ENCODE measurements around the gene TSPAN7.

Gene TSPAN7

DNA sequence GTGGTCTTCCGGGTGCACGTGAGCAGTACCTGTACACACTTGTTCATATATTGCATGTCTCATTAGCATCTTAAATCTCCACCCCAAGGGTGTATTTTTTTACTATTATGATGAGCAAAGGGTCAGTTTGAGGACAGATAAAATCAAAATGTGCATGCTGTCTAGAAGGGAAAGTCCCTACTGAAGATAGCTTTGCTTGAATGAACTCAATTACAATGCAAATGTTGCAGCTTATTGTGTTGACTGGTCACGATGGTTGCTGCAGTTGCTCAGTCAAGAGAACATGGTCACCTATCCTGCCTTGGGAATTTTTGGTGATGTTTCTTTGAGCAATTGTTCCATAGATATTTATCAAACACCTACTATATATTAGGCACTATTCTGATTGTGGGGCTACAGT lies 136.1 kb downstream of the TSPAN7 start:
- DNase-seq, result no peak

DNA sequence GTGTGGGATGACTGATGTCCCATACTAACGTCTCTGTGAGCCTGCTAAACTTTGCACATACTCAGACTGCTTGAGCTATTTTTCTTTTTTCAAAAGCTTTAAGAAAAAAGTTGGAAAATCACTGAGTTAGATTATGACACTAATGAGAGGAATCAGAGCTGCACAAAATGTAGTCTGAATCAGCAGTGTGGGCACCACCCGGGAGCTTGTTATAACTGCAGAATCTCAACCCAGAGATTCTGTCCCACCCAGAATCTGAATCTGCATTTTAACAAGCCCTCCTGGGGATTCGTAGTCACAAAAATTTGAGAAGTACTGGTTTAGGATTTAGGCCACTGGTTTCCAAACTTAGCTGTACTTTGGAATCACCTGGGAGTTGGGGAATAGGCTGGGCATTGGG lies 137.8 kb downstream of the TSPAN7 start:
- DNase-seq, result no peak

DNA sequence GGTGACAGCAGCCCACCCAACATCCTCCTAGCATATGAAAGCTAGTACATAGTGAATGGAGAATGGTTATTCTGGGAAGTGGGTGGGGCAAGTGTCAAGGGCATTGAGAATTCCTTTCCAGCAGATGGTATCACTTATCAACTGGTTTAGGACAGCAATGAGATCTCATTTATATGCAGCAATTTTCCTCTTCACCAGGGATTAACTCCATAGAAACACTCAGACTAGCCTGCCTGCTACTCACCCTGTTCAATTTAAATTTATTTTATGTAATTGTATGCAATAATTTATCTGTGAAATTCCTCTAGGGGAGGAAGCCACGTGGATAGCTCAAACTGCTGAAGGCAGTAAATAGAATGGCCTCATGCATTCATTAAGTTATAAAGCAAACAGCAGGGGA lies 138.4 kb downstream of the TSPAN7 start:
- no peak for DNase-seq

DNA sequence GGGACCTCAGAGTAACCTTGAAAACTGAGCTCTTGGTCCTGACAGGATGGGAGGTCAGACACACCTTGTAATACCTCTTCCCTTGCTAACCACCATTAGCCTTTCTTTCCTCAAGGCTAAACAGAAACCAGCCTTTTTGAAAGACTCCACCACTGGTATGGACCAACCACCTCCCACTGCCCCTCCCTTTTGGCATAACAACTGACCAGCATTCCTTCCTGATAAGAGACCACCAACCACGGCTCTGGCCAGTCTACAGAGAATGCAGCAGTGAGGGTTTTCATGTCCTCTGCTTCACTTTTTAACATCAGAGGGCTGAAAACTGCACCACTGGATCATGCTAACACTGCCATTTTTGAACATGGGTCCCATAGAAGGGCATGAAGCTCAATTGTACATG lies 139.7 kb downstream of the TSPAN7 start:
- DNase-seq, result no peak

DNA sequence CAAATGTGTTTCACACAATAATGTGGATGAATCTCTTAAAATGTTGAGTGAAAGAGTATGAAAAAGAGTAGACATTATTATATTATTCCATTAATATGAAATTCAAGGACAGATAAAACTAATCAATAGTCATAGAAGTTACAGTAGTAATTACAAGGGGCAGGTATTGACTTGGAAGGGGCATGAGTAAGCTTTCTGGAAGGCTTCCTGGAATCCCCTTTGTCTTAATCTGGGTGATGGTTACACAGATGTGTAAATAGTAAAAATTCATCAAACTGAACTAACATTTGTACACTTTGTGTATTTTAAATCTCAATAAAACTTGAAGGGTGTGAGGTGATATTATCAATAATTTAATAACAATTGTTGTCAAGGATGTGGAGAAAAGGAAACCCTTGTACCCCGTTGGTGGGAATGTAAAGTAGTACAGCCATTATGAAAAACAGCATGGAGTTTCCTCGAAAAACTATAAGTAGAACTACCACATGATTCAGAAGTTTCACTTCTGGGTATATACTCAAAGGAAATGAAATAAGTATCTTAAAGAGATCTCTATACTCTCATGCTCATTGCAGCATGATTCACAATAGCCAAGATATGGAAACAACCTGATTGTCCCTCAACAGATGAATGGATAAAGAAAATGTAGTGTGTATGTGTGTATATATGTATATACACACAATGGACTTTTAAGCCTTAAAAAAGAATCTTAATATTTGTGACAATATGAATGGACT lies 143.0 kb downstream of the TSPAN7 start:
- DNase-seq, result no peak

DNA sequence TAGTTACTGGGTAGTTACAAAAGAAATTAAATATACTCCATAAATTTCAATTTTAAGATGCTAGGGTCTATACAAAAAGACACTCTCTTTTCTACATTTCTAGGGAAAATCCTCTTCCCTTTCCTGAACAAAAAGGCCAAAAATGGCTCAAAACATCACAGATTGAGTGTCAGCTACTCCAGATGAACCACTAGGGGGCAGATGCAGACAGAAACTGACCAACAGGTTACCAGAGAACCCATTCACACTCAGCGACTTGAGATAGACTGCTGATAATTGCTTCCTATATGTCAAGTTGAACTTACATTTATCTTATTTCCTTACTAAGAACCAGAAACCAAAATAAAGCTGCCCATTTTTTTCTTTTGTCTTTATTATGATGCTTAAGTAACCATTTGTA lies 156.5 kb downstream of the TSPAN7 start:
- DNase-seq, result peak; percentile 70

DNA sequence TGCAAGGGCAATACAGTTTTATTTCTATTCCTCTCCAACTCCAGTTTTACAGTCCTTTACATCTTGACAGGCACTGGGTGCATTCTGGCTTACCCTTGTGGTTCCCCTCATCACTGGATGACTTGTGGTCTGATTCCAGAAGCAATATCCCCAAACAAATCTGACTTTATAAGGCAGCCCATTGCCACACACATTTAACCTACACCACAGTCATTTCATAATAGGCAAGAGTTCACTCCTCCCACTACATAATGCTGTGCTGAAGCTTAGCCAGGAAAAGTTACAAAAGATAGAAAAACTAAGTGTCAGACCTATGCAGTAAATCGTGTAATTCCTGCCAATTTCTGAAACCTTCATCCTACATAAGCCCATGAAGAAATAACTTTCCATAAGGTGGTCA lies 157.0 kb downstream of the TSPAN7 start:
- DNase-seq, result no peak

DNA sequence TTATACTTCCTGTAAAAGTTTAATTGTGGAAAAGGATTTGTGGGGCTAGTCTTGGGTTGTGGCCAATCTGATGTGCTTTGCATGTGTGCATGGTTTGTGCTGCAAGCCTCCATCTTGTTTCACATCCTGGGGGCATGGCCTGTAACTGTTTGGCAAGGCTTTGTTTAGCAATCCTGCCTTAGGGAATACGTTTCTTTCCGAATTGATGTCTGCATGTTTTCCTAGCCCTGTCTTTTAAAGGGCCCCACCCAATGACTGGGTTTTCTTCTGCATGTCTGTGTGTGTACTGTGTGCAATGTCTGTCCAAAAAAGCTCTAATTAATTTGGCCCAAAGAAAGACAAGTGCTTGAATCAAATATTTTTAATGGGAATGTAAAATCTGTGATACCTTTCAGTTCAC lies 165.3 kb downstream of the TSPAN7 start:
- no peak for DNase-seq

DNA sequence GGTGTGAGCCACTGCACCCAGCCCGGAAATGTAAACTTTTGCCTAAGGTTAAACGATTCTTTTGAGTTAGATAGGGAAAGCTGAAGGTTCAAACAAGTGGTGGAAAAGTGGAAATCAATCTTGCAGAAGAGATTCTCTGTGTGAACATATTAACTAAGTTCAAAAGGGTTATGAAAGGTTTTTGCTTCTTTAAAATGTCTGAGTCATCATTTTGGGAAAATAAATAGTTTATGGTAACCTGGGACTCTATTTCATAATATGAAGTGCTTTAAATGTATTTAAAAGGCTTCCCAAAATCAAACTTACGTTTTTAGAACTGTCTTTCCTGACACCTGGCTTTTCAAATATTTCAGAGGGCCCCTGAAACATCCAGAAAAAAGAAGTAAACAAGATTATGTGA lies 166.3 kb downstream of the TSPAN7 start:
- no peak for DNase-seq

DNA sequence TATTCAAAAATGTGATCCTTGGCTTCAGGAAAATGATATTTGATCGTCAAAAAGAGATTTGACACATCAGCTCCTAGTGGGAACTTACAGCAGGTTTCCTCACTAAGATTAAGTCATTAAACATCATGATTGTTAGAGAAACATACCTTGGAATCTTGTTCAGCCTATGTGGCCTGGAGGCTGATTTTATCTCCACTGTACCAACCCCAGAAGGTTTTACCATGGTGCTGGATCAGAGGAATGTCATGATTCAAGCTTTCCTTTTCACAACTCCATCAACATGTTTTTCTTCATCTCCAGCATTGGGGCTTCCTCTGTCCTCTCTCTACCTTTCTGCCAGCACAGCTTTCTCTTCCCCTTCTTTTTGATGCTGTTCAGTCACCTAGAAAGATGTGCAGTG lies 171.5 kb downstream of the TSPAN7 start:
- no peak for DNase-seq

Data from DMS53 (cell line).